HG03432 (cell line): ENCODE measurements around the gene AKR7A3.
"Not testable (repeated sequence)": the region's sequence is repeated elsewhere in the genome, so short reads cannot be mapped to it uniquely, and the experiment has no call there.

ENCODE experiments used
- ATAC-seq: cut with Tn5 transposase; IDR thresholded peaks from one replicate; pipeline ENCODE4 v1.9.1; 2021; ENCODE audit warnings: mild to moderate bottlenecking, moderate library complexity; ENCODE audit not compliant: unreplicated experiment

AKR7A3 gene

GRCh38 chr1:19257178-19257914 lies 31.2 kb downstream of the AKR7A3 start:
- ATAC-seq, result no peak

- ATAC-seq, result not testable (repeated sequence)
Observed at GRCh38 chr1:19256301-19256700, 32.3 kb downstream of the AKR7A3 start.

- ATAC-seq, result no peak
Observed at GRCh38 chr1:19255288-19255687, 33.3 kb downstream of the AKR7A3 start.

- no peak for ATAC-seq
Observed at GRCh38 chr1:19254416-19254815, 34.2 kb downstream of the AKR7A3 start.

DNA sequence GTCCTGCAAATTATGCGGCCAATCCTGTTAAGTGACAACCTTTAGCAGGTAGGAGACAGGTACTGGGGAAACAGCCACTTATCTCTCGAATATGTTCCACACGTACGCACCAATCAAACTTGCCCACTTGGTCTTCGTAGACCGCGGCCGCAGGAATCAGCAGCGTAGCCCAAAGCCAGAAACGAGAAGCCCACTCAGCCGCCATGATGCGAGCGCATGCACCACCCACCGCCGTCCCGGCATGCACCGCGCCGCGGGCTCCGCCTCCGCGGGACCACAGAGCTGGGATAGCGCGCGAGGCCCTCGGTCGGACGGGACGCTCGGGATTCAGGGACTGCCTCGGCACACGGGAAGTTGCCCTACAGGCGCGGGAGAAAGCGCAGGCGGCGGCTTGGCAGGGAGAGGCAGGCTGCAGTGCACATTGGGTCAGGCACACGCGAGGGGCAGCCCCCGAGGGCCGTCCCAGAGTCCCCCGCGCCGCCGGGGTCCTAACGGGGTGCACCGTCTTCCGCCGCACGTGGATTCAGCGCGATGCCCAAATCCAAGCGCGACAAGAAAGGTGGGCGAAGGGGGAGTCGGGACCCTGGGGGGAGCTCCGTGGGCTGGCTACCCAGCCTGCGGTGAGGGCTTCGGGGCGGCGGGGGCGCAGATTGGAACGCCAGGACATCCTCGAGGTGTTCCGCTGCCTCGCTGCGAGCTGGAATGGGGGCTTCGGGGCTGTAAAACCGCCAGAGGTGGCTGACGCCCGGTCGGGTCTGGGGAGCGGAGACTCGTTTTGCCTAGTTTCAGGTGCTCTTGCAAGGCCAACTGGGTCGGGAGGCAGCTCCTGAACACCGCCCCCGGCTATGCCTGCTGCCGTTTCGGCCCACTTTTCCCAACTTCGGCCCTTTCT lies 37.0 kb downstream of the AKR7A3 start, which contains the start of the genes EMC1 and MRTO4:
Gene EMC1, minus strand, starts transcription at position 220 of the 892 bp plus-strand sequence. Its CDS starts 15 bp downstream, at position 205.
Gene MRTO4, plus strand, starts transcription at position 501 of the 892 bp plus-strand sequence. Its CDS starts 31 bp downstream, at position 532.
- ATAC-seq, result peak; percentile 86

GRCh38 chr1:19250629-19251304 lies 37.8 kb downstream of the AKR7A3 start:
- no peak for ATAC-seq

- peak; percentile 56 for ATAC-seq
Observed at GRCh38 chr1:19240673-19241538, 47.7 kb downstream of the AKR7A3 start.

GRCh38 chr1:19239876-19240275 lies 48.7 kb downstream of the AKR7A3 start:
- ATAC-seq, result no peak

GRCh38 chr1:19234224-19234623 lies 54.3 kb downstream of the AKR7A3 start:
- ATAC-seq, result no peak
